Nephron progenitor cell (in vitro differentiated cells): Measurements from ENCODE around the gene HCST.
A peak's percentile ranks its signal among the peaks of the same experiment; 100 is the strongest.

Source experiments
- DNase-seq: peaks from one replicate; pipeline ENCODE4 v3.0.0; 2021
- H3K27ac Mint-ChIP-seq: 2 replicates; pipeline ENCODE4 v1.8.0; 2021; ENCODE audit warnings: mild to moderate bottlenecking, moderate library complexity, mixed read lengths
- H3K27me3 Mint-ChIP-seq: 2 replicates; pipeline ENCODE4 v1.8.0; 2021; ENCODE audit warnings: mild to moderate bottlenecking, low read depth, mixed read lengths; ENCODE audit not compliant: poor library complexity
- H3K36me3 Mint-ChIP-seq: 2 replicates; pipeline ENCODE4 v1.8.0; 2021; ENCODE audit warnings: low read depth, mixed read lengths
- H3K4me1 Mint-ChIP-seq: 2 replicates; pipeline ENCODE4 v1.8.0; 2021; ENCODE audit warnings: mixed read lengths
- H3K4me3 Mint-ChIP-seq: 2 replicates; pipeline ENCODE4 v1.8.0; 2021; ENCODE audit warnings: mild to moderate bottlenecking, moderate library complexity, mixed read lengths
- H3K9me3 Mint-ChIP-seq: 2 replicates; pipeline ENCODE4 v1.8.0; 2021; ENCODE audit warnings: mild to moderate bottlenecking, moderate library complexity, mixed read lengths
- TF ChIP-seq, protein P1 (sequence below): fragments of 200-600 bp; sonication (generic); IDR thresholded peaks from 2 replicates; pipeline ENCODE4 v1.5.0; 2021; ENCODE audit warnings: antibody characterized with exemption

HCST gene

DNA sequence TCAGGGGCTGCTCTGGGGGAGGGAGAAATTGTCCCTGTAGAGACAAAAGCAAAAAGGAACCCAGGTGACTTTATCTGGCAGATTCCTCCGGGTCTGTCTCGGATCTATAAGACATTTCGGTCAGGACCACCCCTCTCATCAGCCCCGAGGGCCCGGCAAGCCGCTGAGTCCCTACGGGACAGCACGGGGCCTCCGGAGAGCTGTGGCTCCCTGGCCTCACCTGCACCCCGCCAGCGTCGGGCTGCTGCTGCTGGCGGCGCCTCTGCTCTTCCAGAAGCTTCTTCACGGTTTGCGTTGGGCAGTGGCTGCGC is 3.9 kb upstream of the HCST start:
- TF ChIP-seq, protein P1, sequence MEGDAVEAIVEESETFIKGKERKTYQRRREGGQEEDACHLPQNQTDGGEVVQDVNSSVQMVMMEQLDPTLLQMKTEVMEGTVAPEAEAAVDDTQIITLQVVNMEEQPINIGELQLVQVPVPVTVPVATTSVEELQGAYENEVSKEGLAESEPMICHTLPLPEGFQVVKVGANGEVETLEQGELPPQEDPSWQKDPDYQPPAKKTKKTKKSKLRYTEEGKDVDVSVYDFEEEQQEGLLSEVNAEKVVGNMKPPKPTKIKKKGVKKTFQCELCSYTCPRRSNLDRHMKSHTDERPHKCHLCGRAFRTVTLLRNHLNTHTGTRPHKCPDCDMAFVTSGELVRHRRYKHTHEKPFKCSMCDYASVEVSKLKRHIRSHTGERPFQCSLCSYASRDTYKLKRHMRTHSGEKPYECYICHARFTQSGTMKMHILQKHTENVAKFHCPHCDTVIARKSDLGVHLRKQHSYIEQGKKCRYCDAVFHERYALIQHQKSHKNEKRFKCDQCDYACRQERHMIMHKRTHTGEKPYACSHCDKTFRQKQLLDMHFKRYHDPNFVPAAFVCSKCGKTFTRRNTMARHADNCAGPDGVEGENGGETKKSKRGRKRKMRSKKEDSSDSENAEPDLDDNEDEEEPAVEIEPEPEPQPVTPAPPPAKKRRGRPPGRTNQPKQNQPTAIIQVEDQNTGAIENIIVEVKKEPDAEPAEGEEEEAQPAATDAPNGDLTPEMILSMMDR = no peak
- Mint-ChIP-seq H3K9me3 (no peaks in the 10 kb centered on the region), H3K27ac (no peak overlapping the region), H3K36me3 (peaks cover 6% of the 10 kb centered on the region), H3K4me3 (peak overlapping the region; percentile 91), H3K4me1 (peaks cover 30% of the 10 kb centered on the region), H3K27me3 (peaks cover 32% of the 10 kb centered on the region)
- DNase-seq = no peak

DNA sequence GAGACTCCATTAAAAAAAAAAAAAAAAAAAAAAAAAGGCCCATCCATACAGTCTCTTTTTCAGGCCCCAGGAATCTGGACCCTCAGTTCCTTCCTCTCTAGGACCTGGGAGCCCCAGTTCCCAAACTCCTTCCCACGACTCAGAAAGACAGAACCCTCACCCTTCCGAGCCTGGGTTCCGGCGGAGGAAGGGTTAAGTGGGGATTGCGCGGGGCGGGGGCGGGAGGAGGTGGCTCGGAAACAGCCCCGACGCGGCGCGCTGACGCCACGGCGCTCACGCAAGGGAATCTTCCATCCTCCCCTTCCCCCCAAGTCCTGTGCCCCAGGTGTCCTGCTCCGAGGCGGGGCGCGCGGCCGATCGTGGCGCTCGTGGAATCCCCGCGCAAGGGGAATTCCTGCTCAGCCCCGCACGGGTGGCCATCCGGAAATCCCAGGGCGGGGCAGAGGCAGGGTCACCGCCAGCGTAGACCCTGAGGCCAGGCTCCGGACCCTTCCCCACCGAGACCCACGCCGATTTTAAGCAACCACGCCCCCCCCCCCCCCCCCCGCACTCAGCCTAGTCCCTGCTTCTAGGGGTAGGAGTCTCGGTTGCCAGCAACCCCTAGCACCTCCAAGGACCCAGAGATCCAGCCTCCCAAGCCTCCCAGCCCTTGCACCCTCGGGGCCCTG is 2.6 kb upstream of the HCST start:
- H3K27ac Mint-ChIP-seq = no peak overlapping the region

DNA sequence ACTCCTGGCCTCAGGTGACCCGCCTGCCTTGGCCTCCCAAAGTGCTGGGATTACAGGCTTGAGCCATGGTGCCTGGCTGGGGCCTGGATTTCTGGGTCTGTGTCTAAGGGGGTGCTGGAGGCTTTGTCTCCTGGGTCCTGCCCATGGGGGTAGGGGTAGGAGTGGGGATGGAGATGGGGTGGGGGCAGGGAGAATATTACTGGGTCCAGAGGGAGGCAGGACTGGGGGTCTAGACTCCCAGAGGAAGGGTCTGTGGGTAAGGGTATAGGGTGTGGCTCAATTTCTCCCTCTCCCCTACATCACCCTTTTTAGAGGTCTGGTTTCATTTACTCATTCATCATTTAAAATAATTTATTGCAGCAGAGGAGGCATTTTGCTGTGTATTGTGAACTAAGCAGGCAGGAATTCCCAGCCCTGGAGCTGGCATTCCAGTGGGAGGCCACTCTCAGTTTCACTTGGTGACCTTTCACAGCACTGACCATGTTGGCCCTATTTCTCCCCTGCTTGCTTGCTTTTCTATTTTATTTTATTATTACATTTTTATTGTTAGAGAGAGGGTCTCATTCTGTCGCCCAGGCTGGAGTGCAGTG is 1.2 kb upstream of the HCST start:
- DNase-seq = no peak
- no peaks in the 10 kb centered on the region for H3K36me3 Mint-ChIP-seq

More for the DNA sequence above, 2.6 kb upstream of the HCST start:
- Mint-ChIP-seq H3K4me3 (peak overlapping the region; percentile 91), H3K9me3 (no peaks in the 10 kb centered on the region), H3K4me1 (peaks cover 41% of the 10 kb centered on the region), H3K36me3 (peaks cover 6% of the 10 kb centered on the region), H3K27me3 (peaks cover 35% of the 10 kb centered on the region)
- DNase-seq = peak; percentile 68
- TF ChIP-seq, protein P1 = no peak

DNA sequence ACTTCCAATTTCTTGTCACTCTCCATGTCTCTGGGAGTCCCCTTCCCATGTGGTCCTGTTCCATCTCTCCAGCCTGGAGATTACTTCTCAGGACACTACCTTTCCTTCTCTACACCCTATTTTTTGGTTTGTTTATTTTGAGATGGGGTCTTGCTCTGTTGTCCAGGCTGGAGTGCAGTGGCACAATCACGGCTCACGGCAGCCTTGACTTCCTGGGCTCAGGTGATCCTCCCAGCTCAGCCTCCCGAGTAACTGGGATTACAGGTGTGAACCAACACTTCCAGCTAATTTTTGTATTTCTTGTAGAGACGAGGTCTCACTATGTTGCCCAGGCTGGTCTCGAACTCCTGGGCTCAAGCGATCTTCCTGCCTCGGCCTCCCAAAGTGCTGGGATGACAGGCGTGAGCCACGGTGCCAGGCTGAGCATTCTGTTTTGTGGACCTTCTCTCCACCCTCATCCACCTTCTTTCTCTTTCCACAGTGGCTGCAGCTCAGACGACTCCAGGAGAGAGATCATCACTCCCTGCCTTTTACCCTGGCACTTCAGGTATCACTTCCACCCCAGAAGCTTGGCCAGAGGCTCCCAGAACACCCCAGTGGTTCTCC is 644 bp downstream of the HCST start:
- TF ChIP-seq, protein P1 = no peak
- no peaks in the 10 kb centered on the region for H3K36me3 Mint-ChIP-seq
- H3K27ac Mint-ChIP-seq = no peak overlapping the region
- H3K9me3 Mint-ChIP-seq = no peaks in the 10 kb centered on the region
- peak overlapping the region; percentile 78 for H3K4me3 Mint-ChIP-seq
- H3K4me1 Mint-ChIP-seq = peaks cover 60% of the 10 kb centered on the region
- peaks cover 40% of the 10 kb centered on the region for H3K27me3 Mint-ChIP-seq
- no peak for DNase-seq

More for the DNA sequence above, 1.2 kb upstream of the HCST start:
- Mint-ChIP-seq H3K4me1 (peaks cover 47% of the 10 kb centered on the region), H3K27ac (no peak overlapping the region), H3K27me3 (peaks cover 38% of the 10 kb centered on the region), H3K9me3 (no peaks in the 10 kb centered on the region), H3K4me3 (peak overlapping the region; percentile 91)
- TF ChIP-seq, protein P1 = no peak

DNA sequence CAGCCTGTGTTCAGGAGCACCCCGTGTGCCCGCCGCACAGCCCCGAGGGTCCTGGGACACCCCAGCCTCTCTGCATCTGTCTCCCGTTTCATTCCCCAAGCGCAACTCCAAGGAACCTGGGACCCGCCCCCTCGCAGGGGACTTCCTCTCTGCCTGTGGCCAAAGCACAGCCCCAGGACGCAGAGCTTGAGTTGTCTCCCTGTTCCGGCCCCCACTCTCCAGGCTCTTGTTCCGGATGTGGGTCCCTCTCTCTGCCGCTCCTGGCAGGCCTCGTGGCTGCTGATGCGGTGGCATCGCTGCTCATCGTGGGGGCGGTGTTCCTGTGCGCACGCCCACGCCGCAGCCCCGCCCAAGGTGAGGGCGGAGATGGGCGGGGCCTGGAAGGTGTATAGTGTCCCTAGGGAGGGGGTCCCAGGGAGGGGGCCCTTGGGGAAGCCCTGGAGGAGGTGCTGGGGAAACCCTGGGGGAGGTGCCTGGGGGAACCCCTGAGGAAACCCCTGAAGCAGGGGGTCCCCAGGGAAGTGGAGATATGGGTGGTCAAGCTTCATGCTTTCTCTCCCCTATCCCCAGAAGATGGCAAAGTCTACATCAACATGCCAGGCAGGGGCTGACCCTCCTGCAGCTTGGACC is 1.3 kb downstream of the HCST start:
- peak overlapping the region; percentile 78 for H3K4me3 Mint-ChIP-seq
- no peaks in the 10 kb centered on the region for H3K36me3 Mint-ChIP-seq
- no peak overlapping the region for H3K27ac Mint-ChIP-seq

More for the DNA sequence above, 1.3 kb downstream of the HCST start:
- Mint-ChIP-seq H3K9me3 (no peaks in the 10 kb centered on the region), H3K4me1 (peaks cover 62% of the 10 kb centered on the region), H3K27me3 (peaks cover 33% of the 10 kb centered on the region)
- peak; percentile 64 for DNase-seq
- TF ChIP-seq, protein P1 = no peak
